NAMALWA (cell line): ENCODE measurements around the gene INPP4B.
A peak's percentile ranks its signal among the peaks of the same experiment; 100 is the strongest.

Experiments used
- DNase-seq: peaks from one replicate; pipeline ENCODE4 v3.0.0-alpha.2; 2015; ENCODE audit warnings: low spot score

Gene INPP4B

GRCh38 chr4:142373610-142374009, 472.5 kb downstream of the INPP4B start:
- no peak for DNase-seq

- no peak for DNase-seq
Observed at GRCh38 chr4:142372530-142373260, 473.4 kb downstream of the INPP4B start.

- DNase-seq: no peak
Observed at GRCh38 chr4:142369141-142369540, 477.0 kb downstream of the INPP4B start.

- no peak for DNase-seq
Observed at GRCh38 chr4:142367418-142368180, 478.5 kb downstream of the INPP4B start.

DNA sequence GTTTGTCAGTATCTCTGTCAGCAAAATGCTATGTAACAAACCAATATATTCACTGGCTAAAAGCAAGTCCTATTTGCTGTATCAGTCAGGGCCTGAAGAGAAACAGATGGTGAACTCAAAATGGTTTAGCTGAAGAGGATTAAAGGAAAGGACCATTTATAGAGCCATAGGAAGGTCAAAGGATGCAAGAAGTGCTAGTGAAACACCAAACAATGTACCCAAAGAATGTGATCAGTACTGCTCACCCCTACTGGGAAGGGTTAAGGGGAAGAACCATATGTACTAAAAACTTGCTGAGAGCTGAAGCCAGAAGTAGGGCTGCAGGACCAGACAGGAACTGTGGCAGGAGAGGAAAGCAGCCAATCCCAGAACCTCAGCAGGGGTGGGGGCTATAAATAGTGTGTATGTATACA, 479.3 kb downstream of the INPP4B start:
- no peak for DNase-seq

GRCh38 chr4:142365391-142365790, 480.7 kb downstream of the INPP4B start:
- no peak for DNase-seq

- DNase-seq: no peak
Observed at GRCh38 chr4:142363686-142364085, 482.4 kb downstream of the INPP4B start.

- no peak for DNase-seq
Observed at GRCh38 chr4:142361981-142362380, 484.1 kb downstream of the INPP4B start.

- no peak for DNase-seq
Observed at GRCh38 chr4:142360657-142361056, 485.4 kb downstream of the INPP4B start.

- DNase-seq: no peak
Observed at GRCh38 chr4:142358656-142359055, 487.4 kb downstream of the INPP4B start.

DNA sequence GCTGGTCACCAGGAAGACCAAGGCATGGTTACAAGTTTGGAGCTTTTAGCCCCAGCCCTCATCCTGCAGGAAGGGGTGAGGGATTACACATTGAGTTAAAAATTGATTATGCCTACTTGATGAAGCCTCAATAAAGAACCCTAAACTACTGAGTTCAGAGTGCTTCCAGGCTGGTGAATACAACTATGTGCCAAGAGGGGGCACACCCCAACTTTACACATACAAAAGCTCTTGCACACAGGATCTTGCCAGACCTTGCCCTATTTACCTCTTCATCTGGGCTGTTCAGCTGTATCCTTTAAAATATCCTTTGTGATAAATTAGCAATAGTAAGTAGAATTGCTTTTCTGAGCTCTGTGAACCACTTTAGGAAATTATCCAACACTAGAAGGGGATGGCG, 489.3 kb downstream of the INPP4B start:
- DNase-seq: no peak

DNA sequence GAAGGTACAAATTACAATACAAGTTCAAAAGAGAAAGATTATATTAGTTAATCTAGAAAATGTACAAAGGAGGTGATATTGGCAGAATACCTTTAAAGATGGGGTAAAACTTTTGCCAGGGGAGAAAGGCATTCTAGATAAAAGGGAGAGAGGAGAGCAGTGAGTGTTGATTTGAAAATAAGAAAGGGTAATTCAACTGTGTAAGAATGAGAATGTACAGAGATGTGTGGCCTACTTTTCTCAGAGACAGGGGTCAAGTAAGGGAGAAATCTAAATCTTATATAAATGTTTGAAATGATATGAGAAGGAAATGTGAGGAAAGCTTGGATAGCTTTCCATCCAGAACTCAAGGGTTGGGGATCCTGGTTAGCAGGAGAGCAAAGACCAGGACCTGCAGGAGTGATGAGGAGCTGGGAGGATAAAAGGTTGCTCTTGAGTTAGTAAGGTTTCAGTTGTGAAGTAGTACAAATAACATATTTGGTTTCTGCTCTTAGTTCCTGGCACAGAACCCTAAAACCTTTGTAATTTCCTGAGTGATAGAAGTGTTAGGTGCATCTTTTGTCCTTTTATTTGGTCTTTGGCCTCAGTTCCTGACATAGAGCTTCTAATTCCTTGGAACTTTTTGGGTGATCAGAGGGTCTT, 489.9 kb downstream of the INPP4B start:
- DNase-seq: no peak

DNA sequence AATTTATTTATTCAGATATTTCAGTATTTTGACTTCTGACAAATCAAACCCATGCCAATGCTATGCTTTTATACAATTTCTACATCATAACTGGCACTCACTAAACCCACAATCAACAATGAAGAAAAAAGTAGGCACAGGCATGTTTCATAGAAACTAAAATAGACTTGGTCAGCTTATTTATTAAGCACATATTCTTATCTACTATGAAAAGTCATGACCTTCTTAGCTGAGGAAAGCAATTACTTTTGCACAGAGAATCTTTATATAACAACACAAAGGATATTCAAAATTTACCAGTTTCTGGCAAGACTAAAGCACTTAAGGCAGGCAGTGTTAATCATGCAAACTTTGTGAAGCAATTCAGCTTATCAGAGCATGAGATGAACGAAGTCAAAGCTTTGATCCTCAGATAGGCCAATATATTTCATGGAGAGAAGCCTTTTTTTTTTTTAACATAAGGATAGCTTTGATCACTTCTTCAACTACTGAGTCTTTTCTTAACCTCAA, 490.6 kb downstream of the INPP4B start:
- DNase-seq: no peak

DNA sequence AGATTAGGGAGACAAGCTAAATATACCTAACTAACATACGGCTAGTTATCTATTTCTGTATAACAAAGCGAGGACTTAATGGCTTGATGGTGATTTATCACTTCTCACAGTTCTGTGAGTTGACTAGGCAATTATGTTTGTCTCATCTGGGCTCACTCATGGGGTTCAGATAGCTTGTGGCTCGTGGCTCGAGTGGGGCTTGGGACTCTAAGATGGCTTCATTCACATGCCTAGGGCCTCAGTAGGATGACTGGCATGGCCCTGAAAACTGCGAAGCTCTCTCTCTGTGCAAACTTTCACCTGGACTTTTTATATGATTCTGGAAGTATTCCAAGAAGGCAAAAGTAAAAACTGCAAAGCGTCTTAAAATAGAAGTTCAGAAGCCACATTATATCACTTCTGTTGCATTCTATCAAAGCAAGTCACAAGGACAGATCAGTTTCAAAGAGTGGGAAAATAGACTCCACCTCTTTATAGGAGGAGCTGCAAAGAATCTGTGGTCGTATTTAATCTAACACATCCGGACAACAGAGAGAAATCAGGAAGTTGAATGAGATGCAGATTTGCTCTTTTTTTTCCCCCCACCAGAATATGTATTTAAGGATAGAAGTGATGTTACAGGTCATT, 491.2 kb downstream of the INPP4B start:
- DNase-seq: no peak

GRCh38 chr4:142354041-142354440, 492.1 kb downstream of the INPP4B start:
- DNase-seq: no peak

DNA sequence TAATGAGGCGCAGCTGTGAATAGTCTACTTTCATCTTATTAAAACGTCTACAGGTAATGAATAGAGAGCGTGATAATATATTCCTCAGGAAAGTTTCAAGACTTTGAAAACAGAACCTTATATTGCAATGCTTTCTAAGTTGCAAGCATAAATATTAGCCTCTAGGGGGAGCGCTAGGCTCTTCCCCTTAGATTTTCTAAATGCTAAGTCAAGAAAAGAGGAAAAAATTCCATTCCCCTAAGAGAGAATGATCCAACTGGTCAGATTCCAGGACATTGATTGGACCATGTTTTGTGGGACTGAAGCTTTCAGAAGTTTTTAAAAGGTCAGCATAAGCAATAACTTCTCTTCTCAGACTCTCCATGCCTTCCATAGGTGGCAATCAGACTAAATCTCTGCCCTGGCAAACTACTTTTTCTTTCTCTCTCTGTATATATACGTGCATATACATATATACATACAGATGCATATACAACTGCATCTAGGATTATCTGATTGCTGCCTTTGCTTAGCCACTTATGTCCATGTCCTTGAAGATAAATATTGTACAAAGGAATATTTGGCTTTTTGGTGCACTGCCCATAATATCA, 492.9 kb downstream of the INPP4B start:
- peak; percentile 45 for DNase-seq

- no peak for DNase-seq
Observed at GRCh38 chr4:142352712-142353111, 493.4 kb downstream of the INPP4B start.

- DNase-seq: no peak
Observed at GRCh38 chr4:142351958-142352357, 494.1 kb downstream of the INPP4B start.

DNA sequence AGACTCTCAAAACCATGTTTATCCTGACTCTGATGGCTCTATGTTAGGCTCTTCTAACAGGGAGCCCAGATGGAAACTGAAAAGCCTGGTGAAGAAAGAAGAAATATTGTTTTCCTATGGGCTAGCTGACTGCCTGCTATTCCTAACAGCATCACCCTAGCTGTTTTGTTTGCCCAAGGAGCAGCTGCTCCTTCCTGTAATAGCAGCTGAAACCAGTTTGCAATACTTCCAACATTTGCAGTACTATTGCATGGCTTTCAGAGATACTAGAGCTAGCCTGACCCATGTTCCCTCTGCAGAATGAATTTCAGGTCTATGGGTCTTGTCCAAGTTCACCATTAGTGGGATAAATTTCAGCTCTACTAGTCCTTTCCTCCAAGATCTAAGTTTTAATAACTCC, 495.2 kb downstream of the INPP4B start:
- DNase-seq: no peak

GRCh38 chr4:142348613-142349021, 497.5 kb downstream of the INPP4B start:
- DNase-seq: no peak

- DNase-seq: no peak
Observed at GRCh38 chr4:142347241-142347640, 498.9 kb downstream of the INPP4B start.

DNA sequence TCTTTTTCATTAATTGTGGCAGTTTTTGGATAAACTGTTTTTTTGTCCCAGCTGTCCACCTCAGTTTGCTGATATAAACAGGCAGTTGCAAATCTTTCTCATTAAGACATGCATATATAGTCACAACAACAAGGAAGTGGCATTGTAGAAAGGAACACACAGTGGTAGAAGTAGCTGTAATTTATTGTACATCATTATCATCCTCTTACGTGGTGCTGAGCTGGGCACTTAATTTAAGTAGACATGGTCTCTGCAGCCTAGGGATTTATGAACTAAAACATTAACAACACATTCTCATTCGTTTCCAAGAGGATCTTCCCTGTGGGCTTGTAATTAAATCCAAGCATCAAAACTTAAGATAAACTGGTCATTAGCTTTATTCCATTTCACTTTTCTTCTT, 500.2 kb downstream of the INPP4B start:
- DNase-seq: no peak
